ENCODE measurements around the gene ALDH4A1.

Gene ALDH4A1

GRCh38 chr1:18939398-18940302 is 37.3 kb upstream of the ALDH4A1 start:
- no peak for DNase-seq

DNA sequence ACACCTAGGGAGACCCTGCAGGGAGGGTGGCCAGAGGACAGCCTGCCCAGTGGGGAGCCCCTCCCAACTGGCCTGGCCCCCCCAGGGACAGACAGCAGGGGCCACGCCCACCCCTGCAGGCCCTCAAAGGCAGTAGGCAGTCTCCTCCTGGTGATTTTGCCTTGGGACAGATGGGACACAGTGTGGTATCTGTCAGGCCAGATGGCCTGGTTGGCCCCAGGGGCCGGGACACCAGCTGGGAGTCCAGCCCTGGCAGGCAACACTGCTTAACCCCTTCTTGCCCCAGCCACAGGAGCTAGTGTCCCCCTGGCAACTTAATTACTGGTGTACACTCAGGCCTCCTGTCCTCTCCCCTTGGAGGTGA is 36.3 kb upstream of the ALDH4A1 start:
- no peak for DNase-seq

- DNase-seq, result no peak
Measured at GRCh38 chr1:18938008-18938706, 35.8 kb upstream of the ALDH4A1 start.

DNA sequence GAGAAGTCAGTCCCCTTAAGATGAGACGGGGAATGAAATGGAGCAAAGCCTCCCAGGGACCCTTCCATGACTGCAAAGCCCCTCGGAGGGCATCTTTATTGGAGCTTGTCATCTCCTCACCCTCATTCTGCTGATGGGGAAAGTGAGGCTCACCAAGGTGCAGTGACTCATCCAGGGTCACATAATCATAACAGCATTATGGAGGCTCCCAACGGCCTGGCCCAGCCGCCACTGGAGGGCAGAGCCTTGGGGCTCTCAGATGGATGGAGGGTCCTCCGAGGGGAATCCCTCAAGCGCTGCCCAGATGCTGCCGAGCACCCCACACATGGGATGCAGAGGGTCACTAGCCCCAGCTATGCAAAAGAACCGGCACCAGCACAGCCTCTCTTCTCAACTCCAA is 35.2 kb upstream of the ALDH4A1 start:
- DNase-seq, result no peak

DNA sequence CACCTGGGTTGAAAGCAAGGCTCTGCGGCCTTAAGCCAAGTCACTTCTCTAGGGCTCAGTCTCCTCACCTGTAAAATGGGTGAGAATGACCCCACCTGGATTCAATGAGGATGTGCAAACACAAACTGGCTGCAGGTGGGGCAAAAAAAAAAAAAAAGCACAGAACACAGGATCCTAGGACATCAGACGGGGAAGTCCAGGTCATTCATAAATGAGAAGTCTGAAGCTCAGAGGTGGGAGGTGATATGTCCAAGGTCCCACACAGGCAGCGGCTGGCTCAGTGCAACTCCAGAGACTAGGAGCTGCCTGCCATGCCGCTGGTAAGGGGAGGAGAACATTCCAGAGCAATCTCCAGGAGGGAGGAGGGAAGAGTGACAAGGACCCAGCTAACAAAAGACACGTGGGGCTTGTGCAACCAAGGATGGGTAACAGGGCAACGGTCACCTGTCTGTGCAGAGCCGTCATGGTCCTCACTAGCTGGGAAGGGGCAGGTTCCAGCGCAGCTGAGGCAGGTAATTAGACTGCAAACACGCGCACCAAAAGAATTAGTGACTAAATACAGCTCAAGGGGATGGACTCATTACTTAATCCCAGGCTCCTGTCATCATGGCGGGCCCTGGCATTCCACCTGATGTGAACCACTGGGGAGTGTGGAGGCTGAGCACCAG is 34.6 kb upstream of the ALDH4A1 start:
- DNase-seq, result no peak

DNA sequence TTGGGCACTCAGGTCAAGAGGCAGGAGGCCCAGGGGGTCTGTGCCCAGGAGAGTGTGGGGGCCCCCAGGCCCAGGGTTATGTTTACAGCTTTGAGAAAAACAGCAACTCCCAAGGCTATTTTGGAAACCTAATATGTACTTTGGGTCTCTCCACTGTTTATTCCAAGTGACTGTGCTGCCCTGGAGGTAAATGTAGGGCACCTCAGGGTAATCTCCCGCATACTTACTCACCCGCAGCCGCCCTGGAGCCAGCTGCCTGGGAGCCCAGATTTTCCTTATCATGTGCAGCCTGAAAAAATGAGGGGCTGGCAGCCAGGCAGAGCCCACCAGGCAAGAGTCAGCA is 34.1 kb upstream of the ALDH4A1 start:
- no peak for DNase-seq

GRCh38 chr1:18934205-18935000 is 32.0 kb upstream of the ALDH4A1 start:
- no peak for DNase-seq

DNA sequence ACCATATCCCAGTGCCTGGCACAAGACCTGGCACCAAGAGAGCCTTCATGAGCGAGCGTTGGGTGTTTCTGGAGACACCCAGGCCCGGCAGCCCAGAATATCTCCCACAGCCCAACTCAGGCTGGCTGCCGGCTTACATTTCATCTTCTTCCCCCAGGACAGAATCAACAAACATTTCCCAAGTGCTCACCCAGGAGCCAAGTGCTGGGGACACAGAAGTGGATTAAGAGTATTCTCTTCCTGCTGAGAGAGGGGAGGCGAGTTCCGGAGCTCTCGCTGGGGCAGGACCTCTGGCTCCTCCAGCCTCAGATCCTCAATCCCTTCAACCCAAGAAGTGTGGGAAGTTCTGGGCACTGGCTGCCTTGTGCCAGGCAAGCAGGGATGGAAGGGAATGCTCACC is 30.5 kb upstream of the ALDH4A1 start:
- DNase-seq, result no peak

DNA sequence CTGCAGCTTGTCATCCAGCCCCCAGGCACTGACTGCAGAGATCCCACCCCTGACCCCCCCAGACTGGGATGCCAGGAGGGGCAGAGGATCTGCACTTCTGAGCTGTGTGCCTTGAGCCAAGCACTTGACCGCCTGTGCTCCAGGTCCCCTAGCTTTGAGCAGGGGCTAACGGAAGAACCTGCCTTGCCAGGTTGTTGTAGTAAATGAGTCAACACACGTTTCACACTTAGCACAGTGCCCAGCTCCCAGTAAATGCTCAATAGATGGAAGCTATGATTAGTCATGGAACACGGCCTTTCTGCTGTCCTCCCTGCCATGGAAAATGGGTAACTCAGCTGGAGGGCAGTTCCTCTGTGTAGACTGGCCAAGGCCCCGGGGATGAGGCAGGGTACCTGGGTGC is 30.0 kb upstream of the ALDH4A1 start:
- no peak for DNase-seq

DNA sequence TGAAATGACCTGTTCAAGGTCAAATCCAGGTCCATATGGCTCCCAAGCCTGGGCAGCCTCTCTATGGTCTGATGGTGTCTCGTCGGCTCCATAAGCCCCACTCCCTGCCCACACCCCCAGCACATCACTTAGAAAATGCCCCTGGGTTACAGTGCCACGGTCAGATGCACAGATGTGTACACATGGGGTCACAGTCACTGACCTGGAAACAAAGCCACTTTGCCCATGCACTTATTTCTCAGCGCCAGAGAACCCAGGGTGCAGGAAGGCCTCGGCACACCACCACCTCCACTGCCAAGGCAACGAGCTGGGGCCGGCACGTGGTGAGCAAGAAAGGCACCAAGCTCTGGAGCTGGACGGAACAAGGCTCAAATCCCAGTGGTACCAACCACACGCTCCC is 29.4 kb upstream of the ALDH4A1 start:
- no peak for DNase-seq

DNA sequence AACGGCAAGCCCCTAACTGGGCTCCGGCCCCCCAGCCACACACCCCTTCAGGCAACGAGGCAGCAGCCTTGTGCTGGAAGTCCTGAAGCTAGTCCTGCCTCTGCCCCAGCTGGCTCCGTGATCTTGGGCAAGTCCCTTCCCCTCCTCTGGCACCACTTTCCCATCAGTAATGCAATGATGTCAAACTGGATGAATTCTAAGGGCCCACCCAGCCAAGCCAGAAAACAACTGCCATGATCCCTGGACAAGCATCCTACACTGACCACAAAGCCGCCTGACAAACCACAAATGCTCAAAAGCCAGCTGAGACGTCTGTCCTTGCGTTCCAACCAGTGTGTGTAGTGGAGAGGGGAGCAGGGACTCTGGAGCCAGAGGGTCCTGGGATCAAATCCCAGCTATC is 27.3 kb upstream of the ALDH4A1 start:
- no peak for DNase-seq

- DNase-seq, result no peak
Measured at GRCh38 chr1:18928985-18929384, 26.6 kb upstream of the ALDH4A1 start.

DNA sequence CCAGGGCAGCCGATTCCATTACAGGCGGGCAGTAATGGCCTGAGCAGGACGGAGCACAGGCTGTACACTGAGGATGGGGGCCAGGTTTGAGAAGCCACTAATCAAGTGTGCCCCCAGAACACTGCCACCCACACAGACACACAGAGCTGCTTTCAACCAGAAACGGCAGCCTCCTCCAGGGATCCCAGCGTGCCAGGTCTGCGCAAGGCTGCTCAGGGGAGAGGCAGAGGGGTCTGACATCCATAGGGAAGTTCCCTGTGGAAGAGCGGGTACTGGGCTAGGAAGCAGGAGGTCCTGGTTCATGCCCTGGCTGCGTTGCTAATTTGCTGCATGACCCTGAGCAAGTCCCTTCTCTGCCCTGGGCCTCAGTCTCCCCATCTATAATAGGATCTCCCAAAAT is 26.1 kb upstream of the ALDH4A1 start:
- DNase-seq, result no peak

DNA sequence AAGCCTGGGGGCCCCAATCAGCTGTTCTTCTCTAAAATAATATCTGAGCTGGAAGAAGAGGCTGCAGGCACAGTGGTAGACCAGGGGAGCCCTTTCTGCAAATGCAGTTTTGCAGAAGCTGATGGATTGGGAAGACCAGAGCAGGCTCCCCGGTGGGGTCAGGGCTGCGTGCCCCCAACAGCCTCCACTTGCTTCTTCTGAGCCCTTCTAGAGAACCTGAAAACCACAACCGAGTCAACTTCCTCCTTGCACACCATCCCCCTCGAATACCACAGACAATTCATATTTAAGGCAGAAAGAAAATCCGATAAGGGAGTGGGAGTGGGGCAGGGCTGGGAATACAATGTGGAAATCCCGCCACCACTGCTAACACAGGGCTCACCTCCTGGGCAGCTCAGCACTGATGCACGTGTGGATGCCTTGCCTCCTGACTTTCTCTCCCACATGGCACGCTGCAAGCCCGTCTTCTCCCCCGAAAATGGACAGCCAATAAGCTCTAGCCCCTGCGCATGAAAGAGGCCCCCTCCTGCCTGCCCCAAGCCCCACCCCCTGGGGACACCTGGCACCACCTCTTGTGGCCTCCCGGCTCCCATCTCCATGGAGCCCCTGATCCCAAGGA is 25.4 kb upstream of the ALDH4A1 start:
- no peak for DNase-seq

DNA sequence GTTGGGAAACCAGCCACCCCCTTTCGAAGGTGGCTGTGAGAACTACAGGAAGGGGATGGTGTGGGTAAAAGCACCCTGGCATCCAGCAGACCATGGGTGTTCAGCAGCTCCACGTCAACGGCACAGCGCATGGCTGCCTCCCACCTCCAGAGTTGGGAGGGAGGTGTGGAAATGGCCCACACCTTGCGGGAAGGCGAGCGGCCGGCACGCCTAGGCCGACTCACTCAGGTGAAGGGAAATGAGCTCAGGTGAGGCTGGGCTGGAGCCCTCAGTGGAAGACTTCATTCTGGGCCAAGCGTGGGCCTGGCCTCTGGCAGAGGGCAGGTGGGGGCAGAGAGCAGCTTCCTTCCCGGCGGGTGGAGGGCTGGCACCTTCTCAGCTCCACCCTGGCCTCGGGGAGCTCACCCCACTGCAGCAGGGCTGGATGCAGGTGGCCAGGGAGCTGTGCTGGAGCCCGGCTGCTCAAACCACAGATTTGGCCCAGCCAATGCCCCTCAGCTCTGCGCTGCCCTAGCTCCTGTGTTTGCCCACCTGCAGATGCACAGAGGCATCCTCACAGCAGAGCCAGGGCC is 24.8 kb upstream of the ALDH4A1 start:
- no peak for DNase-seq

- DNase-seq, result no peak
Measured at GRCh38 chr1:18926315-18927081, 24.1 kb upstream of the ALDH4A1 start.

DNA sequence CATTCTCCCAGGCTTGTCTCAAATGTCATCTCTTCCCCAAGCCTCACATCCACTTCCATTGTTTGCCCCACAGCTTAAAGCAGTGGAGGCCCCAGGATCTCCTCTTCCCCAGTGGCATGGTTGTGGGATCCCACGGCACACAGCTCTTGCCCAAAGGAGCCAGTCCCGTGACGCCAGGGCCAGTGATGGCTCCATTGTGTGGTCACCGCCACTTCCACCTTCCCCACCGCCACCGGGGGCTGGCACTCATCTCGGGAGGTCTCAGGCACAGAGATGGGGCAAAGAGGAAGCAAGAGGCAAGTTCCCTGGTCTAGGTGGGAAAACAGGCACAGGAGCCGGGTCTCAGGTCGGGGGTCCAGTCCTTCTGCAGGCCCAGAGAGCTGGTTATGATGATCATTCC is 22.9 kb upstream of the ALDH4A1 start:
- no peak for DNase-seq

GRCh38 chr1:18924221-18924691 is 21.9 kb upstream of the ALDH4A1 start:
- no peak for DNase-seq

- DNase-seq, result no peak
Measured at GRCh38 chr1:18923756-18924211, 21.4 kb upstream of the ALDH4A1 start.

- DNase-seq, result no peak
Measured at GRCh38 chr1:18922848-18923755, 20.7 kb upstream of the ALDH4A1 start.
